ENCODE measurements around the gene CAMK2A.

- TF ChIP-seq CTCF (IDR thresholded peaks at IDR 0.05; ENCODE audit: insufficient read depth, low read length) (no peak), POLR2AphosphoS5 (IDR thresholded peaks at IDR 0.05; ENCODE audit: low read depth) (no peak), REST (IDR thresholded peaks at IDR 0.05; ENCODE audit: insufficient replicate concordance, low read depth) (no peak), SPI1 (IDR thresholded peaks at IDR 0.05; ENCODE audit: borderline replicate concordance, low read depth) (no peak)
These were observed 111.9 kb downstream of the CAMK2A start for GRCh38 chr5:150177721-150178120.
